Vagina (tissue), 2 donors: ENCODE measurements around the gene HTRA1.

ENCODE experiments used
- CTCF ChIP-seq, 3 experiments: fragments of 450-650 bp in 2 of 3; fragments of 200-600 bp in 1 of 3; sonication (generic) in 1 of 3; IDR thresholded peaks; one replicate each; pipeline ENCODE4 v1.5.1; 2017 to 2019; ENCODE audit warnings: antibody characterized with exemption in 3 of 3, mild to moderate bottlenecking in 2 of 3, moderate library complexity in 2 of 3
- POLR2A ChIP-seq, 2 donors: fragments of 450-650 bp; IDR thresholded peaks; one replicate each; pipeline ENCODE4 v1.6.1; 2017; ENCODE audit warnings: antibody characterized with exemption in 2 of 2, mild to moderate bottlenecking in 2 of 2, moderate library complexity in 2 of 2

GRCh38 chr10:122515022-122515424, 53.7 kb downstream of the HTRA1 start:
- TF ChIP-seq CTCF (IDR thresholded peaks at IDR 0.05) (no peak), POLR2A (IDR thresholded peaks at IDR 0.05) (no peak)
